Body of pancreas (tissue), 4 donors: ENCODE results near the gene IL1RAPL1. TPM values are rescaled to one million over a fixed set of nuclear protein-coding genes. Genes with fewer than 3 reads are reported as not detected.

Experiments used
- ATAC-seq: fragments of 150-250 bp; one replicate; pipeline ENCODE4 v1.9.1; 2016
- DNase-seq, 4 donors: peaks; one replicate each; pipeline ENCODE4 v3.0.0-alpha.2; 2019
- H3K27ac ChIP-seq, 4 donors: fragments of 200-600 bp; sonication (generic); 1 replicate in 3 of 4; 2 replicates in 1 of 4; pipeline versions ENCODE4 v1.5.1 to v1.6.1; 2016 to 2019; ENCODE audit warnings: mild to moderate bottlenecking in 1 of 4, mixed read lengths in 1 of 4, moderate library complexity in 1 of 4
- H3K27me3 ChIP-seq, 2 donors: fragments of 200-600 bp; sonication (generic); one replicate each; pipeline ENCODE4 v1.6.0; 2016; ENCODE audit warnings: mild to moderate bottlenecking in 1 of 2
- H3K36me3 ChIP-seq, 2 donors: fragments of 200-600 bp; sonication (generic); replicated peaks in 1 of 2; 2 replicates each; pipeline ENCODE4 v1.5.1; 2016; ENCODE audit warnings: low read depth in 2 of 2; ENCODE audit not compliant: insufficient read depth in 1 of 2
- H3K4me1 ChIP-seq: fragments of 200-600 bp; sonication (generic); one replicate; pipeline ENCODE4 v1.6.0; 2016
- H3K4me3 ChIP-seq, 2 donors: fragments of 200-600 bp; sonication (generic); 1 replicate in 1 of 2; 2 replicates in 1 of 2; pipeline ENCODE4 v1.5.1; 2016 to 2019
- H3K9me3 ChIP-seq, 3 donors: fragments of 200-600 bp; sonication (generic); 1 replicate in 2 of 3; 2 replicates in 1 of 3; pipeline ENCODE4 v1.5.1; 2016
- CTCF ChIP-seq, 7 experiments: fragments of 450-650 bp in 4 of 7; fragments of 200-600 bp in 3 of 7; sonication (generic) in 3 of 7; IDR thresholded peaks; one replicate each; pipeline ENCODE4 v1.5.1; 2016 to 2019; ENCODE audit warnings: antibody characterized with exemption in 7 of 7
- POLR2A ChIP-seq, 3 donors: fragments of 450-650 bp; IDR thresholded peaks; one replicate each; pipeline ENCODE4 v1.6.1; 2016; ENCODE audit warnings: antibody characterized with exemption in 3 of 3, mild to moderate bottlenecking in 2 of 3
- WGBS, 2 donors: methylation state at CpG; one replicate each; pipeline ENCODE4 v1.1.5; 2017; 5-methylcytosine and 5-hydroxymethylcytosine counted together
- intact Hi-C: fragments of 100-400 bp; cut with DNase I; formaldehyde crosslinking; loops from one replicate; pipeline ENCODE4 v1.15.1; 2023
- total RNA-seq, 2 donors: library from RNA; depleted of rRNA; stranded (reverse); fragments of >200 nt; gene quantifications; one replicate each; pipeline ENCODE4 v1.1.0, GENCODE V29; 2016

Gene IL1RAPL1
- total RNA-seq, 2 donors from 2014 or later, result 0.26 TPM; not detected in 1

- no peak for TF ChIP-seq POLR2A (IDR thresholded peaks at IDR 0.05)
- no peak for TF ChIP-seq CTCF (IDR thresholded peaks at IDR 0.05)
- intact Hi-C loops, result no loop called here
- H3K4me1 ChIP-seq, result no peaks in the 10 kb centered on the region
- no peaks in the 10 kb centered on the region for H3K9me3 ChIP-seq
- H3K27me3 ChIP-seq, result no peaks in the 10 kb centered on the region
- no peak overlapping the region for H3K27ac ChIP-seq
- WGBS, 2 donors, result 38 to 54% methylated on average over 2 of the region's 2 CpGs
- ATAC-seq, result no peak
- H3K4me3 ChIP-seq, result no peak overlapping the region
- no peak for DNase-seq
- H3K36me3 ChIP-seq, result no peaks in the 10 kb centered on the region
These were observed 1209.9 kb downstream of the IL1RAPL1 start for GRCh38 chrX:29797156-29797555.

DNA sequence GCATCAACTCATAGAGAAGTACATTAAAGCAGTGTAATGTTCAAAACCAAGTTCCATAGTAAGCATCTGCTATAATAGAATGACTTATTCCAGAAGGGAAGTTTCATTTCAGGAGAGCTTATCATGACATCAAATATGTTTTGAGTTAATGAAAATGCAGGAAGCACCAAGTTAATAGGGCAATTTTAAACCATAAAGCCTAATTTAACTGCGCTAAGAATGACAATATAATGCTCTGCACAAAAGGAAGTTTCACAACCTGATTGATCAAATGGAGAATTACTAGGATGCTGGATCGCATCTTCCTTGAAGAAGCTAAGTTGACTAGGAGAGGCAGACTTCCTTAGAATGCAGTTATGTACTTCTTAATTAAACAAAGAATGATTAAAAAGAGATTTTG lies 1211.2 kb downstream of the IL1RAPL1 start:
- no peak for TF ChIP-seq CTCF (IDR thresholded peaks at IDR 0.05)
- whole genome bisulfite sequencing, 2 donors, result 74 to 76% methylated on average over 2 of the region's 2 CpGs

DNA sequence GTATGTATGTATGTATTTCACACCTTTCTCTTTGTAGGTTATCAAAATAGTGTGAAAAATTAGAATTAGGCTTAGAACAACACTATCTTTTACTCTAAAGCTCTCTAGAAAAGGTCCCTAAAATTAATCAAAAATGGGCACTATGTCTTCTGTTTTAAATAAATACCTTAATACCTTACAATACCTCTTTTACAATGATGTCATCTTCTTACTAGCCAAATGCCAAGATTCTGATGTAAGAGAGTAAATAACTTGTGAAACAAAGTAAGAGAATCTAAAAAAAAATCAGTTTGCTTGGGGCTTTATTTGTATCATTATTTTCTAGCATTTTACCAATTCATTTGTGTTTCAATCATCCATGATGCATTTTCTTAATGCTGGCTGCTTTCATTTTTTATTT lies 1225.9 kb downstream of the IL1RAPL1 start:
- H3K27me3 ChIP-seq, result no peaks in the 10 kb centered on the region
- no peaks in the 10 kb centered on the region for H3K9me3 ChIP-seq
- intact Hi-C loops, result no loop called here
- H3K4me3 ChIP-seq, result no peak overlapping the region
- DNase-seq (no peak), ATAC-seq (no peak)
- TF ChIP-seq POLR2A (IDR thresholded peaks at IDR 0.05) (no peak), CTCF (IDR thresholded peaks at IDR 0.05) (no peak)
- no peaks in the 10 kb centered on the region for H3K36me3 ChIP-seq
- no peak overlapping the region for H3K27ac ChIP-seq
- H3K4me1 ChIP-seq, result no peaks in the 10 kb centered on the region

More for the DNA sequence above, 1211.2 kb downstream of the IL1RAPL1 start:
- no peak overlapping the region for H3K27ac ChIP-seq
- H3K4me3 ChIP-seq, result no peak overlapping the region
- no peaks in the 10 kb centered on the region for H3K36me3 ChIP-seq
- ATAC-seq, result no peak
- no peaks in the 10 kb centered on the region for H3K9me3 ChIP-seq
- intact Hi-C loops, result no loop called here
- no peak for DNase-seq
- H3K27me3 ChIP-seq, result no peaks in the 10 kb centered on the region
- no peaks in the 10 kb centered on the region for H3K4me1 ChIP-seq

GRCh38 chrX:29824176-29824906 lies 1237.1 kb downstream of the IL1RAPL1 start:
- Histone ChIP-seq H3K9me3 (no peaks in the 10 kb centered on the region), H3K27me3 (no peaks in the 10 kb centered on the region), H3K36me3 (no peaks in the 10 kb centered on the region), H3K27ac (no peak overlapping the region), H3K4me1 (no peaks in the 10 kb centered on the region), H3K4me3 (no peak overlapping the region)
- ATAC-seq, result no peak
- intact Hi-C loops, result no loop called here
- WGBS, 2 donors, result 50 to 51% methylated on average over 6 of the region's 6 CpGs
- DNase-seq, result no peak
- TF ChIP-seq CTCF (IDR thresholded peaks at IDR 0.05), result no peak
- TF ChIP-seq POLR2A (IDR thresholded peaks at IDR 0.05), result no peak

- no peaks in the 10 kb centered on the region for H3K9me3 ChIP-seq
- intact Hi-C loops, result no loop called here
- 71 to 80% methylated on average over 5 of the region's 5 CpGs for WGBS, 2 donors
- TF ChIP-seq POLR2A (IDR thresholded peaks at IDR 0.05), result no peak
- TF ChIP-seq CTCF (IDR thresholded peaks at IDR 0.05), result no peak
- no peak for DNase-seq
- ATAC-seq, result no peak
- H3K4me1 ChIP-seq, result no peaks in the 10 kb centered on the region
- H3K36me3 ChIP-seq, result no peaks in the 10 kb centered on the region
- no peak overlapping the region for H3K27ac ChIP-seq
- H3K4me3 ChIP-seq, result no peak overlapping the region
- H3K27me3 ChIP-seq, result no peaks in the 10 kb centered on the region
These were observed 1239.5 kb downstream of the IL1RAPL1 start for GRCh38 chrX:29826742-29827141.
